Stimulated activated memory B cell treated with anti-CD40 and anti-IgM and Interleukin-4, amounts not matched to agents 10 μg/mL and 1 μg/mL and 100 μg/mL, for 72 hours (primary cell): Measurements from ENCODE around the gene FRS2.
A peak's percentile ranks its signal among the peaks of the same experiment; 100 is the strongest.
"Not testable (repeated sequence)": the region's sequence is repeated elsewhere in the genome, so short reads cannot be mapped to it uniquely, and the experiment has no call there.

Experiments
- ATAC-seq: fragments of 150-1000 bp; cut with Tn5 transposase; 2 replicates; pipeline ENCODE4 v1.10.0; 2021
- H3K27ac Mint-ChIP-seq: one replicate; pipeline ENCODE4 v1.8.0; 2022; ENCODE audit warnings: mild to moderate bottlenecking, mixed read lengths
- H3K27me3 Mint-ChIP-seq: one replicate; pipeline ENCODE4 v1.8.0; 2022; ENCODE audit warnings: mixed read lengths
- H3K36me3 Mint-ChIP-seq: one replicate; pipeline ENCODE4 v1.8.0; 2022; ENCODE audit warnings: mixed read lengths
- H3K4me1 Mint-ChIP-seq: one replicate; pipeline ENCODE4 v1.8.0; 2022; ENCODE audit warnings: mixed read lengths
- H3K4me3 Mint-ChIP-seq: one replicate; pipeline ENCODE4 v1.8.0; 2022; ENCODE audit warnings: mild to moderate bottlenecking, moderate library complexity, mixed read lengths
- H3K9me3 Mint-ChIP-seq: one replicate; pipeline ENCODE4 v1.8.0; 2022; ENCODE audit warnings: mixed read lengths

The FRS2 gene

DNA sequence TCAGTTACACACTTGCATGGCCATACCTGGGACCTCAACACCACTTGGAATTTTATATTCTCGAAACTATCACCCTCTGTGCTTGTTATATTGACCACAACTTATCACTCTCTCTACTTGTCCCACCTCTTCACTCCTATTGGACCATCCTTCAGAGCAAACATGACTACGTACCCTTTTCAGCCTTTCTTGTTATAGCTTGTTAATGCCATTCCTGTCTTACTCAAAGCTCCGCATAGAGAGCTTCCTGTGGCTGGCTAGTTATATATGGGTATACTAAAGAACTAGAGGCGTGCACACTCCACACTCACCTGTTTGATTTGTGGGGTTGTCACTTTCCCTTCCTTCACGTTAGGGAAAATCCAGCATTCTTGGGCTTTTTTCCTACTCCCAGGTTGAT is 26.3 kb upstream of the FRS2 start:
- Mint-ChIP-seq H3K4me1 (no peaks in the 10 kb centered on the region), H3K4me3 (no peak overlapping the region), H3K36me3 (no peaks in the 10 kb centered on the region), H3K27ac (no peak overlapping the region), H3K9me3 (no peaks in the 10 kb centered on the region), H3K27me3 (no peaks in the 10 kb centered on the region)
- no peak for ATAC-seq

DNA sequence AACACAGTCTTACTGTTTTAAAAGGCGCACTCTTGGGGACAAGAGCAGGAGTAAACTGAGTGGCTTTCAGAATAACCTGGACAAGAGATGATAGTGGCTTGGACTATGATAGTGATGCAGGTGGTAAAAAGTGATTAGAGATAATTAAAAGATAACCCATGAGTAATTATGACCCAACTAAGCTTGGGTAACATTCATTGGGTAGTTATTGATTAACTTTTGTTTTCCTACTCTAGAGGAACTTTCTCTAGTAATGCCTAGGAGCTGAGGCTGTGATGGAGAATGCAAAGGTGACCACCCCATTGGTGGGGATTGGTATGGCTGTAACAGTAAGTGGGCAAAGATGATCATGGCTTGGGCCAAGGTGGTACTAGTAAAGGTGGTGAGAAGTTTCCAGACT is 22.3 kb upstream of the FRS2 start:
- no peaks in the 10 kb centered on the region for H3K4me1 Mint-ChIP-seq
- H3K27ac Mint-ChIP-seq = no peak overlapping the region
- no peak for ATAC-seq
- H3K36me3 Mint-ChIP-seq = no peaks in the 10 kb centered on the region
- no peak overlapping the region for H3K4me3 Mint-ChIP-seq
- H3K9me3 Mint-ChIP-seq = no peaks in the 10 kb centered on the region
- H3K27me3 Mint-ChIP-seq = no peaks in the 10 kb centered on the region

DNA sequence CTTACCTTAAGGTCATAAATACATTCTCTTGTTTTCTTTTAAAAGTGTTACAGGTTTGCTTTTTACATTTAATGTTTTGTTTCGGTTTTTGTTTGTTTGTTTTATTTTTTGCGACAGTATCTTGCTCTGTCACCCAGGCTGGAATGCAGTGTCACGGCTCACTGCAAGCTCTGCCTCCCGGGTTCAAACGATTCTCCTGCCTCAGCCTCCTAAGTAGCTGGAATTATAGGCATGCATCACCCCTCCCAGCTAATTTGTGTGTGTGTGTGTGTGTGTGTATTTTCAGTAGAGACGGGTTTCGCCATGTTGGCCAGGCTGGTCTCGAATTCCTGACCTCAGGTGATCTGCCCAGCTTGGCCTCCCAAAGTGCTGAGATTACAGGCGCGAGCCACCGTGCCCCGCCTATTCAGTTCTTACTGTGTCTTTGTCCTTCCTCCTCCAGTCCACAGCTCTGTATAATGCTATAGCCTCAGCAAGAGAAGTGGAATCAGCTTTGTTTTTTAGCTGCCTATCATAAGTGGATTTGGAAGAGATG is 17.5 kb upstream of the FRS2 start:
- H3K4me1 Mint-ChIP-seq, H3K4me3 Mint-ChIP-seq, H3K27ac Mint-ChIP-seq, H3K9me3 Mint-ChIP-seq, H3K36me3 Mint-ChIP-seq, ATAC-seq, H3K27me3 Mint-ChIP-seq: not testable (repeated sequence)

DNA sequence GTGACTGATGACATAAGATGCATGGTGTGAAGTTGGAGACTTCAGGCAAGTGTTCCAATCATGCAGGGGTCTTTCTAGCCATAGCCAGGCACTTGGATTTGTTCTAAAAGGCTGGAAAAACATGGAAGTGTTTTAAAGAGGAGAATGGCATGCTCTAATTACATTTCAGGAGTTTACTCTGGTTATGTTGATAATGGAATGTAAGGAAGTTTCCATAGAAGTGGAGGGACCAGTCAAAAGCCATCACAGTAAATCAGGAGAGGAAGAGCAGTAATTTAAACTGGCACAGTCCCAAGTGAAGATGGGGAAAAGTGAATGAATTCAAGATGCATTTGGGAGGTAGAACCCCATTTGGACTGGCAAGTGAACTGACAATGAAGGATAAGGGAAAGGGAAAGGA is 13.9 kb upstream of the FRS2 start:
- Mint-ChIP-seq H3K4me1 (no peaks in the 10 kb centered on the region), H3K27me3 (peaks cover 9% of the 10 kb centered on the region), H3K4me3 (no peak overlapping the region), H3K9me3 (no peaks in the 10 kb centered on the region), H3K36me3 (no peaks in the 10 kb centered on the region), H3K27ac (no peak overlapping the region)
- ATAC-seq = no peak

DNA sequence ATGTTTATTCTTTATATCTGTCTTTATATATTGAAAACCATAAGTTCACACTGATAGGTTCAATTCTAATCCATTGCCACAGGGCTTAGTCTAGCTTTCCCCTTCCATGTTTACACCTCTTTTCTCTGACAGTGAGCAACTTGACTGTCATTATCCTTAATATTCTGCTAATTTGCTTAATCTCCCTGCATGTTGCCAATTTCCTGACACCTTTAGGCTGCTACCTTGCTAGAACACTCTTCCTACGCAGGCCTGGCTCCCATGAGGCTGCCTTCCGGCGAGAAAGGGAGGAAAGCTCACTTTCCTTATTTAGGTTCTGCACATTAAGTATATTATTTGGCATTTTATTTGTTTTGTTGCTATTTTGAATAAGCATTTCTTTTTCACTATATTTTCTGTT is 12.8 kb upstream of the FRS2 start:
- Mint-ChIP-seq H3K9me3 (no peaks in the 10 kb centered on the region), H3K36me3 (no peaks in the 10 kb centered on the region), H3K4me1 (no peaks in the 10 kb centered on the region), H3K27ac (no peak overlapping the region), H3K27me3 (peaks cover 9% of the 10 kb centered on the region), H3K4me3 (no peak overlapping the region)
- no peak for ATAC-seq

DNA sequence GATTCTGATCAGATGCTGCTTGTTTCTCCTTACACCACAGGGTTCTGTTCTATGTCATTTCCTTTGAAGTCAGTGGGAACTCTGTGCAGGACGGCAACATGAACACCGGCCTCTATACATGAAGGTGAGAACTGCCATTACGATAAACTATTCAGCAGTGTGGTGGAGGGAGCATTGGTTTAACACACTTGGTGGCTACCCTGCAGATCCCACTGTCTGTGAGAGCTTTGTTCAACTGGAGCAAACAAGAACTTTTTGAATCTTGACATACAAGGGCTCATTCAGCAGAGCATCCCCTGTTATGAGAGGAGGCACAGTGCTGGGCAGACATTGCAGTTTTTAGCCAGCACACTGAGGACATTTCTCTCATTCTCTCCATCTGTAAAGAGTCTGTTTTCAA is 10.7 kb upstream of the FRS2 start:
- ATAC-seq = no peak
- peaks cover 9% of the 10 kb centered on the region for H3K27me3 Mint-ChIP-seq
- H3K27ac Mint-ChIP-seq = no peak overlapping the region
- no peak overlapping the region for H3K4me3 Mint-ChIP-seq
- no peaks in the 10 kb centered on the region for H3K4me1 Mint-ChIP-seq
- no peaks in the 10 kb centered on the region for H3K36me3 Mint-ChIP-seq
- no peaks in the 10 kb centered on the region for H3K9me3 Mint-ChIP-seq

DNA sequence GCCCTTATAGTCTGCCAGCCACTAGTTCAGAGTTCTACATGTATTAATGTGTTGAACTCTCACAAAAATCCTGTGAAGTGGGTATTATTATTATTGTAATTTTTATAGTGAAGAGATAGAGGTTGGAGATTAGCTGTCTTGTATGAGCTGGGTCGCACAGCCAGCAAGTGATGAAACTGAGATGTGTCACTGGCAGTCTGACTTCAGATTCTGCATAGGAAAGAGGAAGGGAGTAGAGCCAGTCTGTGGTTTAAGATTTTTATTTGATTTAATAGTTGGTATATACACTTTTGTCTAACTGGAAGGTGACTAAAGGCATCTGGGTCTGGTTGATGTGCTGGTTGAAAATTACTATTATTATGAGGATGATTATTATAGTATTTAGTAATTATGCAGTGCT is 5.8 kb upstream of the FRS2 start:
- no peak overlapping the region for H3K27ac Mint-ChIP-seq
- H3K9me3 Mint-ChIP-seq = no peaks in the 10 kb centered on the region
- ATAC-seq = no peak
- peaks cover under 1% of the 10 kb centered on the region for H3K27me3 Mint-ChIP-seq
- peaks cover 19% of the 10 kb centered on the region for H3K4me1 Mint-ChIP-seq
- no peaks in the 10 kb centered on the region for H3K36me3 Mint-ChIP-seq
- H3K4me3 Mint-ChIP-seq = no peak overlapping the region

DNA sequence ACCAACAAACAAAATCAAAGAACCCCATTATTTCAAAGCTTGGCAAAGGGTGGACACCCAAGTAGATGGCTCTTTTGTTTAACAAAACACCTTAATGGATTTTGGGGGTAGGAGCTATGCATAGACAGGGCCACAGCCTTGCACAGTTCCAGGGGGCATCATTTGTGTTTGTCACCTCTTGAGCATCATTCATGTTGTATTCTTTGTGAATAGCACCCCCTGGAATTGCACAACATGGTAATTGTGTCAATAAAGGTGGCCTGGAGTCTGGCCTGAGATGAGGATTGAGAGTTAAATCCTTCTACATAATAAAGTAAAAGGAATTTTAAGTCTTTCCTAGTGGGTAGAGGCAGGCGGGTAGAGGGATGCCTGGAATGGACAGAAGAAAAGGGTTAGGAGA is 3.3 kb upstream of the FRS2 start:
- no peak overlapping the region for H3K4me3 Mint-ChIP-seq
- no peak for ATAC-seq
- no peaks in the 10 kb centered on the region for H3K36me3 Mint-ChIP-seq
- no peaks in the 10 kb centered on the region for H3K27me3 Mint-ChIP-seq
- no peaks in the 10 kb centered on the region for H3K9me3 Mint-ChIP-seq
- H3K27ac Mint-ChIP-seq = peak overlapping the region; percentile 90
- H3K4me1 Mint-ChIP-seq = peaks cover 36% of the 10 kb centered on the region

DNA sequence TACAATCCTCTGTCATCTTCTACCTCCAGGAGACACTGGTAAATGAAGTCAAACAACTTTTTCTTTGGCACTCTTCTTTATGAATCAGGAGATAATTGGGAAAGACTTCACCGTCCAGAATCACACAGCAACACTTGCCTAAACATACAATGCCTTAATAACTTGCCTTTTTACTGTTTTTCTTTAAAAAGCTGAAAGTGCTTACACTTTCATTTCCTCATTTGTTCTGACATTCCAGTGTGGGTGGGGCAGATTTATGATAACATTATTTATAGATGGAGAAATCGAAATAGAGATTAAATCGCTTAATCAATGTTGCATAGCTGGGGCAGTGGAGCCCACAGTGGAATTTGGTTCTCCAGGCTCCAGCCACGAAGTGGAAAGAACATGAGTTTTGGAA is 2.8 kb upstream of the FRS2 start:
- H3K4me1 Mint-ChIP-seq = peaks cover 41% of the 10 kb centered on the region
- no peaks in the 10 kb centered on the region for H3K36me3 Mint-ChIP-seq
- ATAC-seq = no peak
- H3K27me3 Mint-ChIP-seq = no peaks in the 10 kb centered on the region
- H3K9me3 Mint-ChIP-seq = no peaks in the 10 kb centered on the region
- H3K4me3 Mint-ChIP-seq = peak overlapping the region; percentile 15
- peak overlapping the region; percentile 90 for H3K27ac Mint-ChIP-seq

DNA sequence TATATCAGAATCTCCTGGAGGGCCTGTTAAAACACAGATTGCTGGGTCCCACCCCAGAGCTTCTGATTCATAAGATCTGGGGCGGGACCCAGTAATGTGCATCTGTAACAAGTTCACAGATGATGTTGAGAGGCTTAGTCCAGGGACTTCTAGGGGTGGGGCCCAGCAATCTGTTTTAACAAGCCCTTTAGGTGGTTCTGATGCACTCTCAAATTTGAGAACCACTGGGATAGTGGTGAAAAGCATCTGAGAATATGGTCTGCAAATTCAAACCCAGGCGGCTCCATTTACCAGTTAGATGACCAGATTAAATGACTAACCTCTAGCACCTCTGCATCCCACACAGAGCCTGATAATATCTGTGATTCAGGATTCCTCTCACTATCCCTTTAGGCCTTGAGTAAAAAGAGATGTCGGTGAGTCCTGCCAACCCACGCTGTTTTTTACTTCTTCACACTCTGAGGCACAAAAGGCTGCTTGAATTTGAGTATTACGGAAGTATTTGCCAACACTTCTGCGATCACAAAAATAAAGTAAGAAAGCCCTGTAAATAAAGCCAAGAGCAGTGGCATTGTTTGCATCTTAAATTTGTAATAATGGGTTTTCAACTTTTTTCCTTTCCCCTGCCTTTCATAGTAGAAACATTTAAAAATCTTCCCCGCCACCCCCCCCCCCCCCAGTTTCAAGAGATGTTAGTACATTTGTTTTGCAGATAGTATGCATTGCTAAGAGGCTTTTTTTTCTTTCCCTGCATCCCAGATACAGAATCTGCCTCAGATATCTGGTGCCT is 1.8 kb upstream of the FRS2 start:
- H3K9me3 Mint-ChIP-seq = no peaks in the 10 kb centered on the region
- H3K4me1 Mint-ChIP-seq = peaks cover 51% of the 10 kb centered on the region
- H3K27me3 Mint-ChIP-seq = no peaks in the 10 kb centered on the region
- peak overlapping the region; percentile 90 for H3K27ac Mint-ChIP-seq
- ATAC-seq = no peak
- peaks cover 4% of the 10 kb centered on the region for H3K36me3 Mint-ChIP-seq
- H3K4me3 Mint-ChIP-seq = no peak overlapping the region

DNA sequence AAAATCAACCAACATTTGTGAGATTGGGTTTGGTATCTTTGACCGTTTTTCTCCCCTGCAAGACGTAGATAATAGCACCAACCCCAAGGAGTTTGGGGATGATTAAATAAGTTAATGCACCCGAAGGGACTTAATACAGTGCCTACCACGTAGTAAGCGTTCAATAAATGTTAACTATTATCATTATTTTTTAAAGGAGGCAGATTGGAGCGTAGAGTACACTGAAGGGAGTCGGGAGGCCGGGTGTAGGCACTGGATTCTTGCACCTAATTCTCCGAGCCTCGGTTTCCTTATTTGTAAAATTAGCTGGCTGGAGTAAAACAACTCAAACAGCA is 367 bp upstream of the FRS2 start:
- Mint-ChIP-seq H3K36me3 (peaks cover 10% of the 10 kb centered on the region), H3K27me3 (no peaks in the 10 kb centered on the region), H3K4me1 (peaks cover 65% of the 10 kb centered on the region), H3K4me3 (peak overlapping the region; percentile 100), H3K27ac (peak overlapping the region; percentile 98), H3K9me3 (no peaks in the 10 kb centered on the region)
- no peak for ATAC-seq

DNA sequence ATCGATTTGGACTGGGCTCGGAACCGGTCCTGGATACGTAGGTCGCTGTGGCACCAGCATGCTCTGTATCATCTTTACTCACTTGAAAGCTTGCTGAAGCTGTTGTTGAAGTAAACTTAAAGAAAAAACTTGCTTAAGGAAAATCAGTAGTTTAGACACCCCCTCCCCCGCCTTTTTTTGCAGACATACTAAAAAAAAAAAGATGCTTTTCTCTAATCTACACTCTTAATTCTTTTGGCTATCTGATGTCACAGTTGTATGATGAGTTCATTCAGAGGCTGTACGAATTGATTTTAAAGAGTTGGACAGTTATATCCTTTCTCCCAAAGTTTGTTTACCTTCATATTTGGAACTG is 865 bp downstream of the FRS2 start:
- ATAC-seq = no peak
- H3K9me3 Mint-ChIP-seq = no peaks in the 10 kb centered on the region
- peak overlapping the region; percentile 98 for H3K27ac Mint-ChIP-seq
- H3K27me3 Mint-ChIP-seq = no peaks in the 10 kb centered on the region
- H3K4me1 Mint-ChIP-seq = peaks cover 78% of the 10 kb centered on the region
- peaks cover 10% of the 10 kb centered on the region for H3K36me3 Mint-ChIP-seq
- H3K4me3 Mint-ChIP-seq = peak overlapping the region; percentile 100

DNA sequence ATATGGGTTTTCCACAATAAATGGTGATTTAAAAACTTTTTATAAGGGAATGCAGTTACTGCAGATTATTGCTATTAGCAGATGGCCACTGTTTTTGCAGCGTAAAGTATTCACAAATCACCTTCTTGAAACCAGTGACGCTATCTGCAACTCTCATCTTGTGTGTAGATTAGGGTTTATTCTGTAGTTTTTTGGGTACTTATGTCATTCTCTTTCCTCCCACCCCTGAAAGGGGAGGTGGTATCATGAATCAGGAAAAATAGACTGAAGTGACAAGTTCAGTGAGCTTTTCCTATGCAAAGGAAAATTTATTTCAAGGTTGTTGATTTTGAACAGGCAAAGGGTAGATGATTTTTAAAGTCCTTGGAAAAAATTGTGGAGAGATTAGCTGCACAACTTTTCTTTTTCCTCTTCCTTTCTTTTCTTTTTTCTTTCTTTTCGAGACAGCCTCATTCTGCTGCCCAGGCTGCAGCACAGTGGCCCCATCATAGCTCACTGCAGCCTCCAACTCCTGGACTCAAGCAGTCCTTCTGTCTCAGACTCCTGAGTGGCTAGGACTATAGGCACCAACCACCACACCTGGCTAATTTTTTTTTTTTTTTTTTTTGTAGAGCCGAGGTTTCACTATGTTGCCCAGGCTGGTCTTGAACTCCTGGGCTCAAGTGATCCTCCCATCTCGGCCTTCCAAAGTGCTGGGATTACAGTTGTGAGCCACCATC is 1.6 kb downstream of the FRS2 start:
- Mint-ChIP-seq H3K36me3 (peaks cover 10% of the 10 kb centered on the region), H3K4me1 (peaks cover 74% of the 10 kb centered on the region), H3K9me3 (no peaks in the 10 kb centered on the region), H3K27ac (no peak overlapping the region), H3K27me3 (no peaks in the 10 kb centered on the region), H3K4me3 (peak overlapping the region; percentile 100)
- no peak for ATAC-seq

DNA sequence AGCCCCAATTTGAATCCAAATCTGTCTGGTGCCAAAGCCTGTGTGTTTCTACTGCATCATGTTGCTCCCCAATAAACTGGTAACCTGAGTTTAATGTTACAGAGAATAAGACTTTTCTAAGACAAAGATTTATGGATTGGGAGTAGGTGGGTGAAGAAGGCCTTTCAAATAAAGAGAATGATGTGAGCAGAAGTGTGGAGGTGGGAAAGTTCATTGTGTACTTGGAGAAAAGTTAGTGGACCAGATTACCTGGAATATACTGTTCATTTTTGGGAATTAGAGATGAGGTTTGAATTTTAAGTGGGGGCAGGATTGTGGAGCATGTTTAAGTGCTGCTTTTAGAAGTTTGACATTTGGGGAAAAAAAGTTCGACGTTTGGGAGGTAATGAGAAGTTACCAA is 3.1 kb downstream of the FRS2 start:
- Mint-ChIP-seq H3K36me3 (peaks cover 10% of the 10 kb centered on the region), H3K27ac (peak overlapping the region; percentile 6), H3K4me3 (no peak overlapping the region), H3K9me3 (no peaks in the 10 kb centered on the region), H3K4me1 (peaks cover 62% of the 10 kb centered on the region), H3K27me3 (no peaks in the 10 kb centered on the region)
- ATAC-seq = no peak

DNA sequence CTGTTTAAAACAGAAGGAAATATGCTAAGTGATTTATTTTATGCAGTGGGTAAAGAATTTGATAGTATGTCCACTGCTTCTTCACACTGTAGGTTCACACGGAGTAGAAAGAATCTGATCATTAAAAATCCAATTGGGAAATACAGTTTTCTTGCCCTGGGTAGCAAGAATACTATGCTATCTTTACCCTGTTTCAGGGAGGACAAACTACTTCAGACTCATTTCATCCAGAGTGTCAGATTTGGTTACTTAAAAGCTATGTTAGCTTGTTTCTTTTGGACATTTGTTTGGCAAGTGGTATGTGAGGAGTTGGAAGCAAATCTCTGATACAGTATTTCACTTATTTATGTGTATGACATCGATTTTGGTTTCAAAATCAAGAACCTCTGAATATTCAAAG is 4.3 kb downstream of the FRS2 start:
- Mint-ChIP-seq H3K27ac (peak overlapping the region; percentile 40), H3K36me3 (peaks cover 10% of the 10 kb centered on the region), H3K4me1 (peaks cover 63% of the 10 kb centered on the region), H3K4me3 (no peak overlapping the region), H3K27me3 (no peaks in the 10 kb centered on the region), H3K9me3 (no peaks in the 10 kb centered on the region)
- ATAC-seq = no peak
